H1 (cell line): Measurements from ENCODE around the gene SARS2. TPM values are rescaled to one million over a fixed set of nuclear protein-coding genes. Genes with fewer than 3 reads are reported as not detected.

Experiments used
- CTCF ChIA-PET: fragments of 300-600 bp; sonication (Branson Sonifier 250); formaldehyde crosslinking; loops from one replicate; lab custom pipeline; 2021; ENCODE audit not compliant: partially characterized antibody; lab: Charles Lee
- POLR2A ChIA-PET: fragments of 300-600 bp; sonication (Branson Sonifier 250); formaldehyde crosslinking; loops from one replicate; lab custom pipeline; 2021; ENCODE audit warnings: inconsistent platforms; ENCODE audit not compliant: partially characterized antibody; lab: Charles Lee
- DNase-seq, 2 experiments: peaks; one replicate each; pipeline versions ENCODE4 v3.0.0 to v3.0.0-alpha.2; 2010 to 2022; ENCODE audit warnings: low spot score in 2 of 2, low read depth in 1 of 2, mixed read lengths in 1 of 2
- FAIRE-seq: peaks from 2 replicates; lab custom pipeline; 2011; peaks lifted over from hg19 to GRCh38; lab: Jason Lieb, UNC
- H2AFZ ChIP-seq: 2 replicates; pipeline ENCODE4 v1.8.1; 2012; ENCODE audit warnings: low read length, inconsistent platforms
- H2AK5ac ChIP-seq: 2 replicates; pipeline ENCODE4 v1.6.1; 2013; ENCODE audit warnings: low read depth, low read length
- H2BK120ac ChIP-seq: replicated peaks from 2 replicates; pipeline ENCODE3; 2013; ENCODE audit warnings: low read depth, low read length, inconsistent platforms
- H2BK12ac ChIP-seq: 2 replicates; pipeline ENCODE4 v1.6.1; 2013; ENCODE audit warnings: low read depth, low read length
- H2BK15ac ChIP-seq: 2 replicates; pipeline ENCODE4 v1.6.1; 2013; ENCODE audit warnings: low read length
- H2BK20ac ChIP-seq: 2 replicates; pipeline ENCODE4 v1.6.1; 2013; ENCODE audit warnings: low read length
- H2BK5ac ChIP-seq: 2 replicates; pipeline ENCODE4 v1.6.1; 2013; ENCODE audit warnings: low read depth, low read length
- H3K14ac ChIP-seq: 2 replicates; pipeline ENCODE4 v1.6.1; 2013; ENCODE audit warnings: inconsistent platforms; ENCODE audit not compliant: insufficient read length
- H3K18ac ChIP-seq: 2 replicates; pipeline ENCODE4 v1.6.1; 2013; ENCODE audit warnings: low read length; ENCODE audit errors: extremely low read depth
- H3K23ac ChIP-seq: 2 replicates; pipeline ENCODE4 v1.6.1; 2013; ENCODE audit warnings: inconsistent platforms; ENCODE audit not compliant: insufficient read length
- H3K23me2 ChIP-seq: 2 replicates; pipeline ENCODE4 v1.6.1; 2013; ENCODE audit warnings: low read depth, low read length
- H3K27ac ChIP-seq: 2 replicates; pipeline ENCODE4 v1.6.1; 2011; ENCODE audit warnings: low read depth, low read length, inconsistent platforms
- H3K27me3 ChIP-seq, 4 experiments: replicated peaks in 1 of 4; 1 replicate in 1 of 4; 2 replicates in 3 of 4; pipeline versions ENCODE4 v1.6.1 to v1.8.1; 2011 to 2013; ENCODE audit warnings: low read length in 3 of 4, mild to moderate bottlenecking in 3 of 4, inconsistent platforms in 2 of 4, mixed read lengths in 2 of 4, moderate library complexity in 1 of 4; ENCODE audit not compliant: control insufficient read depth in 3 of 4, insufficient read depth in 3 of 4; ENCODE audit errors: extremely low read depth in 1 of 4
- H3K36me3 ChIP-seq, 4 experiments: 2 replicates each; pipeline versions ENCODE4 v1.6.1 to v1.8.1; 2011 to 2013; ENCODE audit warnings: mild to moderate bottlenecking in 4 of 4, low read length in 3 of 4, moderate library complexity in 2 of 4, control low read depth in 1 of 4, inconsistent platforms in 1 of 4; ENCODE audit not compliant: insufficient read depth in 4 of 4, control insufficient read depth in 2 of 4
- H3K4ac ChIP-seq: replicated peaks from 2 replicates; pipeline ENCODE3; 2013; ENCODE audit warnings: low read length, low read depth, mixed read lengths, inconsistent platforms; ENCODE audit not compliant: insufficient read length
- H3K4me1 ChIP-seq, 4 experiments: replicated peaks in 1 of 4; 1 replicate in 1 of 4; 2 replicates in 3 of 4; pipeline versions ENCODE4 v1.6.1 to v1.8.1; 2011 to 2013; ENCODE audit warnings: low read length in 3 of 4, inconsistent platforms in 2 of 4, mixed read lengths in 1 of 4; ENCODE audit not compliant: insufficient read depth in 4 of 4, control insufficient read depth in 3 of 4
- H3K4me2 ChIP-seq, 2 experiments: 2 replicates each; pipeline versions ENCODE4 v1.6.1 to v1.8.1; 2011 to 2013; ENCODE audit warnings: low read depth in 2 of 2, low read length in 2 of 2, control low read depth in 1 of 2, inconsistent platforms in 1 of 2, mild to moderate bottlenecking in 1 of 2; ENCODE audit not compliant: insufficient read depth in 1 of 2
- H3K4me3 ChIP-seq, 4 experiments: fragments of 200-600, 300-600 bp in 1 of 4; sonication (generic), shearing (Covaris generic), sonication (Bioruptor Twin) in 1 of 4; 2 replicates each; pipeline versions ENCODE4 v1.5.1 to v1.8.1; 2011 to 2016; ENCODE audit warnings: low read length in 4 of 4, low read depth in 3 of 4, control low read depth in 2 of 4, inconsistent platforms in 2 of 4, mild to moderate bottlenecking in 2 of 4, mixed read lengths in 1 of 4, moderate library complexity in 1 of 4; ENCODE audit not compliant: insufficient read depth in 2 of 4; ENCODE audit errors: extremely low read depth in 1 of 4
- H3K56ac ChIP-seq: replicated peaks from 2 replicates; pipeline ENCODE3; 2013; ENCODE audit warnings: low read depth, mild to moderate bottlenecking, mixed read lengths, low read length, inconsistent platforms; ENCODE audit not compliant: insufficient read length
- H3K79me1 ChIP-seq: 2 replicates; pipeline ENCODE4 v1.6.1; 2013; ENCODE audit warnings: low read depth, low read length, control low read depth
- H3K79me2 ChIP-seq, 2 experiments: 2 replicates each; pipeline versions ENCODE4 v1.6.1 to v1.8.1; 2012 to 2013; ENCODE audit warnings: low read length in 2 of 2, mild to moderate bottlenecking in 2 of 2, inconsistent platforms in 1 of 2; ENCODE audit not compliant: insufficient read depth in 2 of 2, control insufficient read depth in 1 of 2
- H3K9ac ChIP-seq, 4 experiments: replicated peaks in 1 of 4; 1 replicate in 1 of 4; 2 replicates in 3 of 4; pipeline versions ENCODE4 v1.6.1 to v1.8.1; 2011 to 2013; ENCODE audit warnings: low read depth in 3 of 4, low read length in 3 of 4, control low read depth in 2 of 4, mild to moderate bottlenecking in 2 of 4, moderate library complexity in 2 of 4, inconsistent platforms in 1 of 4; ENCODE audit errors: extremely low read depth in 1 of 4
- H3K9me3 ChIP-seq, 2 experiments: 2 replicates each; pipeline versions ENCODE4 v1.6.1 to v1.8.1; 2012 to 2013; ENCODE audit warnings: mild to moderate bottlenecking in 2 of 2, moderate library complexity in 2 of 2, control low read depth in 1 of 2, inconsistent platforms in 1 of 2, low read depth in 1 of 2, low read length in 1 of 2, mixed read lengths in 1 of 2; ENCODE audit not compliant: insufficient read depth in 2 of 2
- H4K20me1 ChIP-seq, 2 experiments: replicated peaks in 1 of 2; 2 replicates each; pipeline versions ENCODE3 to v1.8.1; 2011 to 2013; ENCODE audit warnings: inconsistent platforms in 2 of 2, low read length in 2 of 2, mild to moderate bottlenecking in 1 of 2; ENCODE audit not compliant: insufficient read depth in 2 of 2, control insufficient read depth in 1 of 2
- H4K5ac ChIP-seq: 2 replicates; pipeline ENCODE4 v1.6.1; 2013; ENCODE audit warnings: low read length, low read depth, mixed read lengths, inconsistent platforms; ENCODE audit not compliant: insufficient read length
- H4K8ac ChIP-seq: 2 replicates; pipeline ENCODE4 v1.8.0; 2013; ENCODE audit warnings: mild to moderate bottlenecking, moderate library complexity, low read length, inconsistent platforms; ENCODE audit not compliant: insufficient read depth; ENCODE audit errors: extremely low read depth
- H4K91ac ChIP-seq: replicated peaks from 2 replicates; pipeline ENCODE3; 2013; ENCODE audit warnings: low read length, mixed read lengths, inconsistent platforms; ENCODE audit not compliant: insufficient read length
- EP300 ChIP-seq, 2 experiments: IDR thresholded peaks; 1 replicate in 1 of 2; 2 replicates in 1 of 2; pipeline ENCODE4 v1.6.1; 2011 to 2012; ENCODE audit warnings: low read depth in 2 of 2, low read length in 2 of 2, mild to moderate bottlenecking in 2 of 2, borderline replicate concordance in 1 of 2, inconsistent platforms in 1 of 2, moderate library complexity in 1 of 2
- POLR2AphosphoS5 ChIP-seq: IDR thresholded peaks from 2 replicates; pipeline ENCODE4 v1.6.1; 2011; ENCODE audit warnings: low read depth, low read length
- WGBS, 2 experiments: shearing (Covaris generic) in 1 of 2; methylation state at CpG; one replicate each; pipeline versions ENCODE4 v1.1.6 to v1.1.7; 2013 to 2015; ENCODE audit warnings: low lambda C conversion rate in 2 of 2, mixed read lengths in 2 of 2, inconsistent platforms in 1 of 2, low coverage in 1 of 2, missing lambda C conversion rate in 1 of 2; ENCODE audit not compliant: insufficient replicate concordance in 2 of 2, insufficient coverage in 1 of 2, insufficient read length in 1 of 2; ENCODE audit errors: extremely low coverage in 1 of 2, missing lambda C conversion rate in 1 of 2; 5-methylcytosine and 5-hydroxymethylcytosine counted together
- polyA plus RNA-seq, 7 experiments: library from polyadenylated mRNA; depleted of rRNA in 3 of 7; stranded (reverse) in 5 of 7; unstranded in 2 of 7; fragments of >200 nt in 5 of 7; fragments of 200-250 nt in 2 of 7; gene quantifications; 1 replicate in 5 of 7; 2 replicates in 1 of 7; 4 replicates in 1 of 7; pipeline versions ENCODE4 v1.2.1 to v1.2.3, GENCODE V29; 2011 to 2013; ENCODE audit warnings: missing spikeins in 2 of 7, mixed read lengths in 2 of 7
- total RNA-seq: library from RNA; stranded (reverse); fragmentation: NEBNext Ultra II Directional; extraction: Animal tissue kit (Norgen Biotek cat#: 25700); gene quantifications from 2 replicates; pipeline ENCODE4 v1.2.1, GENCODE V29; 2021

Gene SARS2
- total and polyA plus RNA-seq, 2 of the 8 experiments (the other 6 are each of a cell fraction or from before 2014, with no cell fraction given): 68.0 to 102 TPM

- Histone ChIP-seq H3K4me1 (peaks cover 0 to 8% (median 1%) of the 10 kb centered on the region in 4 experiments; a peak in 3 of 7 replicates), H3K9ac (no peak overlapping the region), H2BK120ac (no peak overlapping the region), H2AFZ (no peak overlapping the region), H3K79me1 (no peaks in the 10 kb centered on the region), H2BK15ac (no peak overlapping the region; the same call in 1 of the 2 replicates), H2BK5ac (no peak overlapping the region; the same call in 1 of the 2 replicates), H4K20me1 (peaks cover 0 to 6% of the 10 kb centered on the region in 2 experiments), H4K5ac (no peak overlapping the region), H3K79me2 (no peaks in the 10 kb centered on the region), H3K4me2 (no peak overlapping the region), H3K36me3 (peaks cover 0 to 15% (median 1%) of the 10 kb centered on the region in 4 experiments; a peak in 3 of 8 replicates), H3K4me3 (no peak overlapping the region), H2AK5ac (no peak overlapping the region), H3K27me3 (no peaks in the 10 kb centered on the region; a peak in 1 of 7 replicates), H3K18ac (no peak overlapping the region), H3K23me2 (no peaks in the 10 kb centered on the region; the same call in 1 of the 2 replicates), H4K91ac (no peak overlapping the region), H2BK12ac (no peak overlapping the region), H3K9me3 (no peaks in the 10 kb centered on the region; a peak in 1 of 4 replicates), H3K56ac (no peak overlapping the region), H3K23ac (no peak overlapping the region), H3K14ac (no peak overlapping the region), H3K4ac (no peak overlapping the region), H2BK20ac (no peak overlapping the region), H3K27ac (no peak overlapping the region), H4K8ac (0 out of 2 replicates have a peak overlapping the region, but pooled peaks have one; percentile 14)
- whole genome bisulfite sequencing, 2 experiments: 92% methylated on average over 8 of the region's 10 CpGs; no CpG with 5 or more reads in 1 of the 2 experiments
- DNase-seq (no peak), FAIRE-seq (no peak)
- ChIA-PET POLR2A (interaction anchor here (1.1 to 1.9 kb wide), 5 partner anchors 9 to 22 kb away, joined by 3 to 8 read pairs (median 5); partner anchors contain the start of genes MRPS12, NFKBIB, SARS2 and SIRT2), CTCF (interaction anchor here (1.2 to 2.1 kb wide), 4 partner anchors 8 to 43 kb away, joined by 3 to 10 read pairs (median 4); no protein-coding TSS in a partner anchor)
- 0 out of 2 replicates have a peak, but pooled peaks have one; percentile 25 for TF ChIP-seq POLR2AphosphoS5
- TF ChIP-seq EP300 (IDR thresholded peaks at IDR 0.05; ENCODE audit: borderline replicate concordance in 1 of 2, low read depth in 2 of 2, low read length in 2 of 2): no peak
Measured at GRCh38 chr19:38908911-38909310, 21.7 kb downstream of the SARS2 start.
